Spleen (tissue), 11 donors: Measurements from ENCODE around the gene COL9A2. TPM values are rescaled to one million over a fixed set of nuclear protein-coding genes. Genes with fewer than 3 reads are reported as not detected.

Experiments used
- DNase-seq: peaks from one replicate; pipeline ENCODE4 v3.0.0-alpha.2; 2020
- H3K27ac ChIP-seq, 8 donors: fragments of 200-600 bp; sonication (generic) in 7 of 8; 1 replicate in 4 of 8; 2 replicates in 4 of 8; pipeline versions ENCODE4 v1.5.0 to v1.8.0; 2016 to 2021; ENCODE audit warnings: inconsistent platforms in 4 of 8, mild to moderate bottlenecking in 4 of 8, moderate library complexity in 1 of 8
- H3K27me3 ChIP-seq, 7 donors: fragments of 200-600 bp; sonication (generic) in 6 of 7; replicated peaks in 1 of 7; 1 replicate in 4 of 7; 2 replicates in 3 of 7; pipeline versions ENCODE4 v1.5.0 to v1.8.0; 2016 to 2021; ENCODE audit warnings: inconsistent platforms in 3 of 7, mild to moderate bottlenecking in 1 of 7
- H3K36me3 ChIP-seq, 6 donors: fragments of 200-600 bp; sonication (generic) in 5 of 6; 1 replicate in 4 of 6; 2 replicates in 2 of 6; pipeline versions ENCODE4 v1.5.0 to v1.8.0; 2016 to 2021; ENCODE audit warnings: inconsistent platforms in 2 of 6
- H3K4me1 ChIP-seq, 6 donors: fragments of 200-600 bp; sonication (generic) in 5 of 6; 1 replicate in 3 of 6; 2 replicates in 3 of 6; pipeline versions ENCODE4 v1.5.0 to v1.8.0; 2016 to 2021; ENCODE audit warnings: inconsistent platforms in 3 of 6
- H3K4me3 ChIP-seq, 8 donors: fragments of 200-600 bp; sonication (generic) in 7 of 8; 1 replicate in 4 of 8; 2 replicates in 4 of 8; pipeline versions ENCODE4 v1.5.0 to v1.8.0; 2016 to 2021; ENCODE audit warnings: inconsistent platforms in 4 of 8, mild to moderate bottlenecking in 4 of 8, moderate library complexity in 2 of 8
- H3K9me3 ChIP-seq, 8 donors: fragments of 200-600 bp; sonication (generic) in 7 of 8; 1 replicate in 4 of 8; 2 replicates in 4 of 8; pipeline versions ENCODE4 v1.5.0 to v1.8.0; 2016 to 2021; ENCODE audit warnings: inconsistent platforms in 4 of 8
- POLR2A ChIP-seq, 3 donors: fragments of 450-650 bp; IDR thresholded peaks; one replicate each; pipeline ENCODE4 v1.5.1; 2017; ENCODE audit warnings: antibody characterized with exemption in 3 of 3, mild to moderate bottlenecking in 1 of 3
- POLR2AphosphoS5 ChIP-seq, 3 donors: sonication (generic); formaldehyde crosslinking; IDR thresholded peaks; one replicate each; pipeline ENCODE4 v1.5.1; 2017; ENCODE audit warnings: antibody characterized with exemption in 3 of 3
- WGBS, 5 donors: extraction: QIAGEN DNeasy Blood & Tissue Kit in 3 of 5; methylation state at CpG; one replicate each; pipeline versions ENCODE4 v1.1.5 to v1.1.7; 2013 to 2018; 5-methylcytosine and 5-hydroxymethylcytosine counted together
- intact Hi-C: fragments of 100-400 bp; cut with DNase I; formaldehyde crosslinking; loops from one replicate; pipeline ENCODE4 v1.15.0; 2023; ENCODE audit warnings: low total_unique reads
- polyA plus RNA-seq, 3 donors: library from polyadenylated mRNA; stranded (reverse); fragments of 200-250 nt; gene quantifications; one replicate each; pipeline ENCODE4 v1.2.1, GENCODE V29; 2013
- total RNA-seq, 7 donors: library from RNA; depleted of rRNA in 3 of 7; stranded (reverse); fragments of >200 nt in 3 of 7; fragmentation: NEBNext Ultra II Directional in 4 of 7; extraction: Animal tissue kit (Norgen Biotek cat#: 25700) in 4 of 7; gene quantifications; one replicate each; pipeline versions ENCODE4 v1.1.0 to v1.2.1, GENCODE V29; 2016 to 2021
- TF ChIP-seq, protein P1 (sequence below), 11 experiments: fragments of 200-600 bp in 7 of 11; fragments of 450-650 bp in 4 of 11; sonication (generic) in 4 of 11; IDR thresholded peaks in 8 of 11; conservative IDR thresholded peaks in 3 of 11; 1 replicate in 7 of 11; 2 replicates in 4 of 11; pipeline versions ENCODE4 v1.4.0 to v1.8.0; 2016 to 2021; ENCODE audit warnings: antibody characterized with exemption in 11 of 11, inconsistent platforms in 4 of 11, mild to moderate bottlenecking in 1 of 11
- donor health status: healthy with polysubstance abuse.
- donor health status: DM: no; HTN: no; CAD: no; lungs with moderate emphysema.
- donor health status: DM: no; HTN: no; CAD: no.
- donor health status: Bipolar disorder and iron deficiency.
- donor health status: healthy.
- donor health status: DM: no; HTN: no; CAD: no.
- donor health status: DM: yes; HTN: yes; CAD: no.

Gene COL9A2
- total and polyA plus RNA-seq, 10 donors = 3.1 to 17.8 (median 7.8) TPM

DNA sequence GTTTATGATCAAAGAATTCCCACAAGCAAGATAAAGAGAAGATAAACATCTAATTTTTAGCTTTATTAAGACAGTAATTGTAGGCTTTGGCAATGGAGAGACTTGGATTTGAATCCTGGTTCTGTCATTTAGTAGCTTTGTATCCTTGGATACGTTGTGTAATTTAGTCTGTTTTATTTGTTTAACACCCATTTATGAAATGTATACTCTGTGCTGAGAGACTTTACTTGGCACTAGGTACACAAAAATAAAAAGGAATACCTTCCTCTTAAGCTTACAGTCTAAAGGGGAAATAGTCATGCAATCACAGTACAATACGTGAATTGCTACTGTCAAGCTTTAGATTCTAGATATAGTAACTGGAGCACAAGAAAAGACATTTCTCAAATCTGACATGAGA lies 35.2 kb downstream of the COL9A2 start:
- TF ChIP-seq POLR2AphosphoS5 (IDR thresholded peaks at IDR 0.05) = no peak
- no peak for TF ChIP-seq POLR2A (IDR thresholded peaks at IDR 0.05)
- TF ChIP-seq, protein P1, sequence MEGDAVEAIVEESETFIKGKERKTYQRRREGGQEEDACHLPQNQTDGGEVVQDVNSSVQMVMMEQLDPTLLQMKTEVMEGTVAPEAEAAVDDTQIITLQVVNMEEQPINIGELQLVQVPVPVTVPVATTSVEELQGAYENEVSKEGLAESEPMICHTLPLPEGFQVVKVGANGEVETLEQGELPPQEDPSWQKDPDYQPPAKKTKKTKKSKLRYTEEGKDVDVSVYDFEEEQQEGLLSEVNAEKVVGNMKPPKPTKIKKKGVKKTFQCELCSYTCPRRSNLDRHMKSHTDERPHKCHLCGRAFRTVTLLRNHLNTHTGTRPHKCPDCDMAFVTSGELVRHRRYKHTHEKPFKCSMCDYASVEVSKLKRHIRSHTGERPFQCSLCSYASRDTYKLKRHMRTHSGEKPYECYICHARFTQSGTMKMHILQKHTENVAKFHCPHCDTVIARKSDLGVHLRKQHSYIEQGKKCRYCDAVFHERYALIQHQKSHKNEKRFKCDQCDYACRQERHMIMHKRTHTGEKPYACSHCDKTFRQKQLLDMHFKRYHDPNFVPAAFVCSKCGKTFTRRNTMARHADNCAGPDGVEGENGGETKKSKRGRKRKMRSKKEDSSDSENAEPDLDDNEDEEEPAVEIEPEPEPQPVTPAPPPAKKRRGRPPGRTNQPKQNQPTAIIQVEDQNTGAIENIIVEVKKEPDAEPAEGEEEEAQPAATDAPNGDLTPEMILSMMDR (IDR thresholded peaks at IDR 0.05 in 8 of 11, conservative IDR thresholded peaks at IDR 0.05 in 3 of 11) = no peak
- H3K4me3 ChIP-seq = no peak overlapping the region
- H3K27me3 ChIP-seq = no peaks in the 10 kb centered on the region
- peaks cover 0 to 95% (median 53%) of the 10 kb centered on the region in 6 donors for H3K36me3 ChIP-seq
- WGBS, 5 donors = 75 to 92% (median 80%) methylated on average over 2 of the region's 2 CpGs
- no peaks in the 10 kb centered on the region for H3K4me1 ChIP-seq
- intact Hi-C loops = no loop called here
- DNase-seq = no peak
- no peak overlapping the region for H3K27ac ChIP-seq
- H3K9me3 ChIP-seq = no peaks in the 10 kb centered on the region

DNA sequence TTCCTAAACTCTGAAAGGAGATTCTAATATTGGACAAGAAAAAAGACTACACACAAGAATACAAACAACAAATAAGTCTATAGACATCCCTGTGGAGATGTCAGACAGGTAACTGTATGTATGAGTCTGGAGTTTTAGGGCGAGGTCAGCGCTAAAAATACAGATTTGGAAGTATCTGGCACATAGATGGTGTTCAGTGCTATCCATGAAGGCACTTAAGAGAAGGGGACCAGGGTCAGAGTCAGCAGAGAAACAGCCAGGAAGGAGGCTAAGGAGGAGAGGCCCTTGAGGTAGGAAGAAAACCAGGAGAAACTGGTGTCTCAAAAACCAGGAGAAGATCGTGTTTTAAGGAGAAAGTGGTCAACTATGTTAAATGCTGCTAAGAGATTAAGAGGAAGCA lies 41.0 kb downstream of the COL9A2 start:
- Histone ChIP-seq H3K4me1 (no peaks in the 10 kb centered on the region), H3K36me3 (peaks cover 0 to 95% (median 62%) of the 10 kb centered on the region in 6 donors), H3K27me3 (no peaks in the 10 kb centered on the region), H3K9me3 (no peaks in the 10 kb centered on the region), H3K27ac (no peak overlapping the region), H3K4me3 (no peak overlapping the region)
- no peak for DNase-seq
- TF ChIP-seq POLR2AphosphoS5 (IDR thresholded peaks at IDR 0.05) (no peak), POLR2A (IDR thresholded peaks at IDR 0.05) (no peak)
- TF ChIP-seq, protein P1 (IDR thresholded peaks at IDR 0.05 in 8 of 11, conservative IDR thresholded peaks at IDR 0.05 in 3 of 11) = no peak
- 95 to 99% (median 96%) methylated on average over 3 of the region's 3 CpGs for WGBS, 5 donors
- intact Hi-C loops = no loop called here

- Histone ChIP-seq H3K9me3 (no peaks in the 10 kb centered on the region), H3K36me3 (peaks cover 0 to 95% (median 65%) of the 10 kb centered on the region in 6 donors)
Measured at GRCh38 chr1:40274331-40274730, 42.8 kb downstream of the COL9A2 start.

DNA sequence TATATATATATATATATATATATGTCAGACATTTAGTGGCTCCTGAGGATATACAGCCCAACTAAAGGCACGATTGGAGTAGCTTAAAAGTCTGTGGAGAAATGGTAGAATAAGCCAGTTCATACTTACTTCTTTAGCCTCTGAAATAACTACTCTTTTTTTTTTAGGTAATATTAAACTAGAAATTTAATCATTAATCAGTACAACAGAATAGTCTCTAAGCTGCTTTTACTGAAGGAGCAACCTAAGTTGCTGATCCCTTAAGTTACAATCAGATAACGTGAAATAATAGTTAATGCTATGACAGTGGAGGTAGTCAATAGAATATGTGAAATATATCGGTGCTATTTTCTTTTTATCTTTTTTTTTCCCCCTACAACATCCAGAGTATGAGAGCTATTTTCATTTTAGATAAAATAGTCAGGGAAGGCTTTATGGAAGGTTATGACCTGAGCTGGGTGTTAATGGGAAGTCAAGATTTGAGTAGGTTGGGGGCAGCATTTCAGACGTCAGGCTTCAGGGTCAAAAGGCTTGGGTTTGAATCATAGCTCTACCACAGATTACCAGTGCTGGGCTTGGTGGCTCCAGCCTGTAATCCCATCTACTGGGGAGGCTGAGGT lies 43.4 kb downstream of the COL9A2 start:
- Histone ChIP-seq H3K9me3 (no peaks in the 10 kb centered on the region), H3K4me3 (no peak overlapping the region), H3K36me3 (peaks cover 0 to 95% (median 68%) of the 10 kb centered on the region in 6 donors), H3K27me3 (no peaks in the 10 kb centered on the region), H3K27ac (no peak overlapping the region), H3K4me1 (no peaks in the 10 kb centered on the region)
- 80 to 92% (median 91%) methylated on average over 4 of the region's 4 CpGs for WGBS, 5 donors
- TF ChIP-seq, protein P1 (IDR thresholded peaks at IDR 0.05 in 8 of 11, conservative IDR thresholded peaks at IDR 0.05 in 3 of 11) = no peak
- TF ChIP-seq POLR2AphosphoS5 (IDR thresholded peaks at IDR 0.05) (no peak), POLR2A (IDR thresholded peaks at IDR 0.05) (no peak)
- intact Hi-C loops = no loop called here
- no peak for DNase-seq

More at GRCh38 chr1:40274331-40274730, 42.8 kb downstream of the COL9A2 start:
- Histone ChIP-seq H3K27ac (no peak overlapping the region), H3K4me1 (no peaks in the 10 kb centered on the region), H3K4me3 (no peak overlapping the region), H3K27me3 (no peaks in the 10 kb centered on the region)
- intact Hi-C loops = no loop called here
- no peak for TF ChIP-seq POLR2A (IDR thresholded peaks at IDR 0.05)
- TF ChIP-seq POLR2AphosphoS5 (IDR thresholded peaks at IDR 0.05) = no peak
- TF ChIP-seq, protein P1 (IDR thresholded peaks at IDR 0.05 in 8 of 11, conservative IDR thresholded peaks at IDR 0.05 in 3 of 11) = no peak
- DNase-seq = no peak
- WGBS, 5 donors = 91 to 99% (median 94%) methylated on average over 2 of the region's 2 CpGs
